ENCODE measurements around the gene GPD2.
A peak's percentile ranks its signal among the peaks of the same experiment; 100 is the strongest.
"Not testable (repeated sequence)": the region's sequence is repeated elsewhere in the genome, so short reads cannot be mapped to it uniquely, and the experiment has no call there.

GPD2 gene

GRCh38 chr2:156476021-156476849 is 40.1 kb downstream of the GPD2 start:
- no peak for DNase-seq

GRCh38 chr2:156476850-156477206 is 40.6 kb downstream of the GPD2 start:
- no peak for DNase-seq

GRCh38 chr2:156480376-156480775 is 44.2 kb downstream of the GPD2 start:
- DNase-seq = no peak

GRCh38 chr2:156481312-156481711 is 45.1 kb downstream of the GPD2 start:
- no peak for DNase-seq

GRCh38 chr2:156483741-156484173 is 47.6 kb downstream of the GPD2 start:
- no peak for DNase-seq

GRCh38 chr2:156486147-156486546 is 50.0 kb downstream of the GPD2 start:
- no peak for DNase-seq

GRCh38 chr2:156486614-156487013 is 50.4 kb downstream of the GPD2 start:
- no peak for DNase-seq

GRCh38 chr2:156489195-156489594 is 53.0 kb downstream of the GPD2 start:
- DNase-seq = no peak

GRCh38 chr2:156489750-156490465 is 53.7 kb downstream of the GPD2 start:
- DNase-seq = no peak

- peak in 1 of 2 donors; percentile 15 for DNase-seq
Measured at GRCh38 chr2:156490466-156490840, 54.3 kb downstream of the GPD2 start.

GRCh38 chr2:156491176-156491575 is 55.0 kb downstream of the GPD2 start:
- no peak for DNase-seq

- DNase-seq = no peak
Measured at GRCh38 chr2:156492979-156493378, 56.8 kb downstream of the GPD2 start.

GRCh38 chr2:156495998-156496397 is 59.8 kb downstream of the GPD2 start:
- DNase-seq = not testable (repeated sequence)

- DNase-seq = no peak
Measured at GRCh38 chr2:156505696-156506095, 69.5 kb downstream of the GPD2 start.

- DNase-seq = no peak
Measured at GRCh38 chr2:156511122-156511521, 74.9 kb downstream of the GPD2 start.

- DNase-seq = no peak
Measured at GRCh38 chr2:156511803-156512202, 75.6 kb downstream of the GPD2 start.

GRCh38 chr2:156512451-156512850 is 76.3 kb downstream of the GPD2 start:
- no peak for DNase-seq

GRCh38 chr2:156513219-156513618 is 77.0 kb downstream of the GPD2 start:
- no peak for DNase-seq

GRCh38 chr2:156517419-156517818 is 81.2 kb downstream of the GPD2 start:
- DNase-seq = no peak

GRCh38 chr2:156518138-156518537 is 82.0 kb downstream of the GPD2 start:
- DNase-seq = no peak

GRCh38 chr2:156522864-156523440 is 86.8 kb downstream of the GPD2 start:
- DNase-seq = no peak

GRCh38 chr2:156526950-156527636 is 90.9 kb downstream of the GPD2 start:
- DNase-seq = no peak

- DNase-seq = not testable (repeated sequence)
Measured at GRCh38 chr2:156528583-156528982, 92.4 kb downstream of the GPD2 start.
